Vagina (tissue), 2 donors: Measurements from ENCODE around the gene SPOCK3.

Experiments
- CTCF ChIP-seq, 3 experiments: fragments of 450-650 bp in 2 of 3; fragments of 200-600 bp in 1 of 3; sonication (generic) in 1 of 3; IDR thresholded peaks; one replicate each; pipeline ENCODE4 v1.5.1; 2017 to 2019; ENCODE audit warnings: antibody characterized with exemption in 3 of 3, mild to moderate bottlenecking in 2 of 3, moderate library complexity in 2 of 3
- POLR2A ChIP-seq, 2 donors: fragments of 450-650 bp; IDR thresholded peaks; one replicate each; pipeline ENCODE4 v1.6.1; 2017; ENCODE audit warnings: antibody characterized with exemption in 2 of 2, mild to moderate bottlenecking in 2 of 2, moderate library complexity in 2 of 2
- POLR2AphosphoS5 ChIP-seq, 2 donors: sonication (generic); formaldehyde crosslinking; IDR thresholded peaks; one replicate each; pipeline ENCODE4 v1.9.0; 2017; ENCODE audit warnings: antibody characterized with exemption in 2 of 2, mild to moderate bottlenecking in 2 of 2, low read depth in 1 of 2; ENCODE audit not compliant: insufficient read depth in 1 of 2

DNA sequence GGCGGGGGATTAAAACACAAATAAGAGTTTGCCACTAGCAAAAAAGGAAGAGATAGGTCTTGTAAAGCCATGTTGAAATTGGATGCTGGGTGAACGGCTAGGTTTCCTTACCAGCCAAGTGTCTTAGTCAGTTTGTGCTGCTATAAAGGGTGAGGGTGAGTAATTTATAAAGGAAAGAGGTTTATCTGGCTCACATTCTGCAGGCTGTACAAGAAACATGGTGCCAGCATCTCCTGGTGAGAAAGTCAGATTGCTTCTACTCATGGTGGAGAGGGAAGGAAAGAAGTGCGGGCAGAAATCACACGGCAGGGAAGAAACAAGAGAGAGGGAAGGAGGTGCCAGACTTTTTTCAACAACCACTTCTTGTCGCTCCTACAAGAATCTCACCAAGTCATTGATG is 507.5 kb downstream of the SPOCK3 start:
- TF ChIP-seq CTCF (IDR thresholded peaks at IDR 0.05) = no peak
- TF ChIP-seq POLR2A (IDR thresholded peaks at IDR 0.05) = no peak
- TF ChIP-seq POLR2AphosphoS5 (IDR thresholded peaks at IDR 0.05; ENCODE audit: insufficient read depth in 1 of 2, low read depth in 1 of 2) = no peak
